22Rv1 (cell line): Measurements from ENCODE around the gene NCOA1.

Experiments used
- H3K27ac ChIP-seq: fragments of 450-650 bp; 2 replicates; pipeline ENCODE4 v1.5.1; 2017
- ZFX ChIP-seq: fragments of 450-650 bp; IDR thresholded peaks from 2 replicates; pipeline ENCODE4 v1.6.1; 2017; ENCODE audit warnings: antibody characterized with exemption, borderline replicate concordance
- TF ChIP-seq, protein P1 (sequence below): fragments of 450-650 bp; IDR thresholded peaks from 2 replicates; pipeline ENCODE4 v1.5.1; 2017; ENCODE audit warnings: mild to moderate bottlenecking

The NCOA1 gene

DNA sequence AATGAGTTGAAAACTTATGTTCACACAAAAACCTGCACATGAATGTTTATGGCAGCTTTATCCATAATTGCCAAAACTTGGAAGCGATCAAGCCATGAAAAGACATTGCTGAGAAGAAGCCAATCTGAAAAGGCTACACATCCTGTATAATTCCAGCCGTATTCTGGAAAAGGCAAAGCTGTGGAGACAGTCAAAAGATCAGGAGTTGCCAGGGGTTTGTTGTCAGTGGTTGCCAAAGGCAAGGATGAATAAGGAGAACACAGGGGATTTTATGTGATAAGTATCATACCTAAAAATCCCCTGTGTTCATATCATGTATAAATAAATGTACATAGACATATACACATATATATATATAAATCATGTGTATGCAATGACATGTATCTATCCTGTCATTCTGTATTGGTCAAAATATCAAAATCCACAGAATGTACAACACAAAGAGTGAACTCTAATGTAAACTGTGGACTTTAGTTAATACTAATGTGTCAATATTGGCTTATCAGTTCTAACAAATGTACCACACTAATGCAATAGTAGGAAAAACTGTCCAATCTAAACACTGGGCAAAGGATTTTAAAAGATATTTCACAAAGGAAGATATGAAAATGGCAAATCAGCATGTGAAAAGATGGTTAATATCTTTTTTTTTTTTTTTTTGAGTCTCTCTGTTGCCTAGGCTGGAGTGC, 226.4 kb downstream of the NCOA1 start:
- no peak overlapping the region for H3K27ac ChIP-seq
- TF ChIP-seq, protein P1, sequence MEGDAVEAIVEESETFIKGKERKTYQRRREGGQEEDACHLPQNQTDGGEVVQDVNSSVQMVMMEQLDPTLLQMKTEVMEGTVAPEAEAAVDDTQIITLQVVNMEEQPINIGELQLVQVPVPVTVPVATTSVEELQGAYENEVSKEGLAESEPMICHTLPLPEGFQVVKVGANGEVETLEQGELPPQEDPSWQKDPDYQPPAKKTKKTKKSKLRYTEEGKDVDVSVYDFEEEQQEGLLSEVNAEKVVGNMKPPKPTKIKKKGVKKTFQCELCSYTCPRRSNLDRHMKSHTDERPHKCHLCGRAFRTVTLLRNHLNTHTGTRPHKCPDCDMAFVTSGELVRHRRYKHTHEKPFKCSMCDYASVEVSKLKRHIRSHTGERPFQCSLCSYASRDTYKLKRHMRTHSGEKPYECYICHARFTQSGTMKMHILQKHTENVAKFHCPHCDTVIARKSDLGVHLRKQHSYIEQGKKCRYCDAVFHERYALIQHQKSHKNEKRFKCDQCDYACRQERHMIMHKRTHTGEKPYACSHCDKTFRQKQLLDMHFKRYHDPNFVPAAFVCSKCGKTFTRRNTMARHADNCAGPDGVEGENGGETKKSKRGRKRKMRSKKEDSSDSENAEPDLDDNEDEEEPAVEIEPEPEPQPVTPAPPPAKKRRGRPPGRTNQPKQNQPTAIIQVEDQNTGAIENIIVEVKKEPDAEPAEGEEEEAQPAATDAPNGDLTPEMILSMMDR, result no peak
- TF ChIP-seq ZFX, result no peak

DNA sequence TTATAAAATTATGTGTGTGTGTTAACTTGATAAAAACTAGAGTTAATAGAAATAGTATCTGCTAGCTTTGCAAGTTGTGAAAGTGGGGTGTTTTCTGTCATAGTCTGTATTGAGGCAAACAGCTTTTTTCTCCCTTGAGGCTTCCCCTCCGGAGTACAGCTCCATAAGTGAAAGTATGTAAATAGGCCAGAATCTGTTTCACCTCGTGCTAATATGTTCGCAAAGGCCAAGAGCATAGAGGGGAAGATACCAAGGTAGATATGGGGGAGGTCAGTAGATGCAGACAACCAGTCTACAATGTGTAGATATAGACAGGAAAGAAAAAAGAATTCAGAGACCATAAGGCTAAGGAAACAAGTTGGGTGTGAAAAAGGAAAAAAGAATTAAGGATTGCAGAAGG, 229.3 kb downstream of the NCOA1 start:
- TF ChIP-seq, protein P1, result no peak
- TF ChIP-seq ZFX, result no peak
- no peak overlapping the region for H3K27ac ChIP-seq

DNA sequence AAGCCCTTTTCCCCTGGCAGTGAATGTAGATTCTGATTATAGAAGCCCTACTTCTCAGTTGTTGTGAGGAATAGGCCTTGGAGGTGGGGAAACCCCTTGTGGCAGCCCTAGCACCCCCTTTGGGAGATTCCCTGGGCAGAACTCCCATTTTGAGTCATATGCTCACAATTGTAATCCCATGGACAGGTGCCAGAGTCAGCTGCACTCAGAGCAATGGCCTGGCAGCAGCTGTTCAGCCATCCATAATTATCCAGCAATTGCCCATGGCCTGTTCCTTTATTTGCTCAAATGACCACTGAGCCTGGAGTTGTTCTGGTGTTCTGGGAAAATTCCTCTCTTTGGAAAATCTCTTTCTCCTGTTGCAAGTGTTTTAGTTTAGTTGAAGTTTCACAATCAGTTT, 230.4 kb downstream of the NCOA1 start:
- no peak overlapping the region for H3K27ac ChIP-seq
- TF ChIP-seq ZFX, result no peak
- TF ChIP-seq, protein P1, result no peak

DNA sequence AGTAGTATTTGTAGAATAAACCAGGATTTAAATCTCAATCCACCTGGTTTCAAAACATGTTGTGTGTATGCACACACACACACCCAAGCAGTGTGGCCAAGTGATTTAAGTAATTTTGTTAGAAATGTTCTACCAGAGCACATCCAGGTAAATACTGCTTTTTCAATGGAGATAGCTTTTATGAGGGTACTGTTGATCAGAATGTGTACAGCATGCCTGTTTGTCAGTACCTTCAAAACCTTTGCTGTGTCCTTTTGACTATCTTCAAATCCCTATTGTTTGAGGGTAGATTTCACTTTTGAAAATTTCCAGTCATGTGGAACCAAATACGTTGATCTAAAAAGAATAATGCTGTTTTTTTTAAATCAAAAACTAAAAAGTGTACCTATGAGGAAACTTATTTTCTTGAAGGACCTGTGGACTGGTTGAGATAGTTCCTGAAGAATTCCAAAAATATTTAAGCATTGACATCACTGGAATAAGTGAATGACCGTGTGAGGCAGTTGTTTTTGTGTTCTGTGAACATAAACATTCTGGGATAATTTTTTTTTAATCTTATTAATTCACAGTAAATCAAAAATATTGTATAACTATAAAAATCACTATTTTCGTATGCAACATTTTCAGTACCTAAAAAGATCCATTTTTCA, 231.2 kb downstream of the NCOA1 start:
- H3K27ac ChIP-seq, result no peak overlapping the region
- TF ChIP-seq ZFX, result no peak
- TF ChIP-seq, protein P1, result no peak

DNA sequence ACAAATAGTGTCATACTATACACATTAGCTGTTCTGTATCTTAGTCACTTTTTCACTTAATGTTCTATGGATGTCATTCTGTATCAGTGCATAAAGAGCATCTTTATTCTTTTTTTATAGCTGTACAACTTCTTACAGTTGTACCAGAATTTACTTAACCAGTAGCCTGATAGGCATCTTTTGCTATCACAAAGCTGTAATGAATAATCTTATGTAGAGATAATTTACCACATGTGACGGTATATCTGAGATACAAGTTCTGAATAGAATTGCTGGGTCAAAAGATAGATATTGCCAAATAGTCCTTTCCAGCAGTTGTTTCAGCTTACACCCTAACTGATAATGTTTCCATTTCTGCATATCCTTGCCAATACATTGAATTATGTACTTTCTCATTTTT, 232.1 kb downstream of the NCOA1 start:
- H3K27ac ChIP-seq, result no peak overlapping the region
- TF ChIP-seq, protein P1, result no peak
- TF ChIP-seq ZFX, result no peak

DNA sequence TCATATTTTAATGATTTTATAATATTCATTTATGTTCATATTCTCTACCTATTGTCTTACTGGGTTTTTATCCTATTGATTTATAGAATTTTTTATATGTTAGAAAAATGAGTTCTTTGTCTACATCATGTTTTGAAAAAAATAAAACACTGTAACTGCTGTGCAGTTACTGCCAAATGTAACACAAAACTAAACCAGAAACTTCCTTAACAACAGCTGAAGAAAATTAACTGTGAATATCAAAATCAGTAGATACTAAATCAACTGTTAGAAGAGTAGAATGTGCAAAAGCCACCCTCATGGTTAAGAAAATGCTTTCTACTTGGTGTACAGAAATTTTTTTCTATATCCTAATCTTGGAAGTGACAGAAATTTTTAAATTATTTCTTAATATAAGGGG, 232.6 kb downstream of the NCOA1 start:
- H3K27ac ChIP-seq, result no peak overlapping the region
- TF ChIP-seq, protein P1, result no peak
- TF ChIP-seq ZFX, result no peak

DNA sequence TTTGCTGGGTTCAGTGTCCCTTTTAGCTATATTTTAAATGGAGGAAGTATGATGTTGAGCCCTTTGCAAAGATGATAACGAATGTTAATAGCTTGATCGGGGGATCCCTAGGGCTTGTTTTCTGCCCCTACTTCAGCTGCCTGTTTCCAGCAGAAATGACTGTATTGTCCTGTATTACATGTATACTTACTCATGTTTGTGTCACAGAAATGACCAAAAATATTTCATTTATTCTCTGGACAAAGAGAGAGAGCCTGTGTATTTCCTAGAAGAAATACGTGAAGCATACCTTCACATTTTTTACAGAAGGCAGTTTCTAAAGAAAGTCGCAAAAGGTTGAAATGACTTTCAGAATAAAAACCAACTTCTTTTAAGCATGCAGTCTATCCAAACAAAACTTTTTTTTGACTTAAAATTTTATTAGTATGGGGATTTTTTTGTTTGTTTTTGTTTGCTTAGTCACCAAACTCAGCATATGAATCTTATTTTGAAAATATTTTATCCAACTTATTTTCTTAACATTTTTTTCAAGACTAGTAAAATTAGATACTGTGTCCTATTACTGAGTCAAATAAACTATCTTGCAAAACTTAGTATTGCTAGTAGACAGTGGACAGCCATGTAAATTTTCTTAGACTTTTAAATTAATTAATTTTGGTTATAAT, 233.2 kb downstream of the NCOA1 start:
- no peak for TF ChIP-seq ZFX
- TF ChIP-seq, protein P1, result no peak
- no peak overlapping the region for H3K27ac ChIP-seq
